ENCODE measurements around the gene DPF3.

- TF ChIP-seq CTCF (IDR thresholded peaks at IDR 0.05) (no peak), POLR2A (IDR thresholded peaks at IDR 0.05) (no peak)
Observed at GRCh38 chr14:72701237-72701565, 192.7 kb downstream of the DPF3 start.

Data from lower leg skin (tissue), 3 donors.